ENCODE data around the gene LRRK1. TPM values are rescaled to one million over a fixed set of nuclear protein-coding genes. Genes with fewer than 3 reads are reported as not detected.

LRRK1 gene
- total RNA-seq, 1 experiment from 2014 or later = 7.6 TPM

- Mint-ChIP-seq H3K27me3 (ENCODE audit: low read depth) (peaks cover 12% of the 10 kb centered on the region), H3K4me1 (no peaks in the 10 kb centered on the region; the same call in 1 of the 2 replicates), H3K27ac (no peak overlapping the region), H3K36me3 (no peaks in the 10 kb centered on the region), H3K9me3 (no peaks in the 10 kb centered on the region), H3K4me3 (no peak overlapping the region)
- DNase-seq (ENCODE audit: low spot score) = no peak
- CTCF ChIA-PET = no interaction called here
- TF ChIP-seq MXD4 (CRISPR knock-in tag; IDR thresholded peaks at IDR 0.05; ENCODE audit: borderline replicate concordance) = no peak
- no peak for TF ChIP-seq NFYB (CRISPR knock-in tag; conservative IDR thresholded peaks at IDR 0.05; ENCODE audit: low read depth)
- TF ChIP-seq TEAD1 (CRISPR knock-in tag; IDR thresholded peaks at IDR 0.05) = no peak
- TF ChIP-seq ZNF425 (CRISPR knock-in tag; conservative IDR thresholded peaks at IDR 0.05) = no peak
- no peak for TF ChIP-seq NFE2L1 (CRISPR knock-in tag; IDR thresholded peaks at IDR 0.05)
- TF ChIP-seq PREB (CRISPR knock-in tag; IDR thresholded peaks at IDR 0.05; ENCODE audit: borderline replicate concordance) = no peak
- TF ChIP-seq ZNF671 (CRISPR knock-in tag; IDR thresholded peaks at IDR 0.05) = no peak
- no peak for TF ChIP-seq RORB (CRISPR knock-in tag; IDR thresholded peaks at IDR 0.05)
- TF ChIP-seq, protein P1, sequence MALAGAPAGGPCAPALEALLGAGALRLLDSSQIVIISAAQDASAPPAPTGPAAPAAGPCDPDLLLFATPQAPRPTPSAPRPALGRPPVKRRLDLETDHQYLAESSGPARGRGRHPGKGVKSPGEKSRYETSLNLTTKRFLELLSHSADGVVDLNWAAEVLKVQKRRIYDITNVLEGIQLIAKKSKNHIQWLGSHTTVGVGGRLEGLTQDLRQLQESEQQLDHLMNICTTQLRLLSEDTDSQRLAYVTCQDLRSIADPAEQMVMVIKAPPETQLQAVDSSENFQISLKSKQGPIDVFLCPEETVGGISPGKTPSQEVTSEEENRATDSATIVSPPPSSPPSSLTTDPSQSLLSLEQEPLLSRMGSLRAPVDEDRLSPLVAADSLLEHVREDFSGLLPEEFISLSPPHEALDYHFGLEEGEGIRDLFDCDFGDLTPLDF (CRISPR knock-in tag; IDR thresholded peaks at IDR 0.05) = no peak
- no peak for TF ChIP-seq OVOL2 (CRISPR knock-in tag; IDR thresholded peaks at IDR 0.05; ENCODE audit: borderline replicate concordance)
- TF ChIP-seq ZNF423 (CRISPR knock-in tag; IDR thresholded peaks at IDR 0.05) = no peak
- TF ChIP-seq, protein P2, sequence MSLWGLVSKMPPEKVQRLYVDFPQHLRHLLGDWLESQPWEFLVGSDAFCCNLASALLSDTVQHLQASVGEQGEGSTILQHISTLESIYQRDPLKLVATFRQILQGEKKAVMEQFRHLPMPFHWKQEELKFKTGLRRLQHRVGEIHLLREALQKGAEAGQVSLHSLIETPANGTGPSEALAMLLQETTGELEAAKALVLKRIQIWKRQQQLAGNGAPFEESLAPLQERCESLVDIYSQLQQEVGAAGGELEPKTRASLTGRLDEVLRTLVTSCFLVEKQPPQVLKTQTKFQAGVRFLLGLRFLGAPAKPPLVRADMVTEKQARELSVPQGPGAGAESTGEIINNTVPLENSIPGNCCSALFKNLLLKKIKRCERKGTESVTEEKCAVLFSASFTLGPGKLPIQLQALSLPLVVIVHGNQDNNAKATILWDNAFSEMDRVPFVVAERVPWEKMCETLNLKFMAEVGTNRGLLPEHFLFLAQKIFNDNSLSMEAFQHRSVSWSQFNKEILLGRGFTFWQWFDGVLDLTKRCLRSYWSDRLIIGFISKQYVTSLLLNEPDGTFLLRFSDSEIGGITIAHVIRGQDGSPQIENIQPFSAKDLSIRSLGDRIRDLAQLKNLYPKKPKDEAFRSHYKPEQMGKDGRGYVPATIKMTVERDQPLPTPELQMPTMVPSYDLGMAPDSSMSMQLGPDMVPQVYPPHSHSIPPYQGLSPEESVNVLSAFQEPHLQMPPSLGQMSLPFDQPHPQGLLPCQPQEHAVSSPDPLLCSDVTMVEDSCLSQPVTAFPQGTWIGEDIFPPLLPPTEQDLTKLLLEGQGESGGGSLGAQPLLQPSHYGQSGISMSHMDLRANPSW (CRISPR knock-in tag; conservative IDR thresholded peaks at IDR 0.05; ENCODE audit: low read depth) = no peak
- no peak for TF ChIP-seq CBFB (CRISPR knock-in tag; IDR thresholded peaks at IDR 0.05; ENCODE audit: low read depth)
- POLR2A ChIA-PET = no interaction called here
- ATAC-seq = no peak
These were observed 47.8 kb downstream of the LRRK1 start for GRCh38 chr15:100966997-100967396.

- H3K27ac Mint-ChIP-seq = no peak overlapping the region
- no peak overlapping the region for H3K4me3 Mint-ChIP-seq
- H3K4me1 Mint-ChIP-seq = no peaks in the 10 kb centered on the region; the same call in 1 of the 2 replicates
- peaks cover 25% of the 10 kb centered on the region for H3K27me3 Mint-ChIP-seq (ENCODE audit: low read depth)
- POLR2A ChIA-PET = no interaction called here
- no peaks in the 10 kb centered on the region for H3K36me3 Mint-ChIP-seq
- ATAC-seq (no peak), DNase-seq (ENCODE audit: low spot score) (no peak)
- CTCF ChIA-PET = interaction anchor here (0.6 kb wide), 1 partner anchor 40 kb away, joined by 3 read pairs; no protein-coding TSS in a partner anchor
- no peaks in the 10 kb centered on the region for H3K9me3 Mint-ChIP-seq
- TF ChIP-seq SMAD3 (CRISPR knock-in tag; IDR thresholded peaks at IDR 0.05; ENCODE audit: borderline replicate concordance) (no peak), MYBL2 (CRISPR knock-in tag; IDR thresholded peaks at IDR 0.05) (no peak), NFATC4 (CRISPR knock-in tag; IDR thresholded peaks at IDR 0.05) (no peak), ZNF281 (CRISPR knock-in tag; IDR thresholded peaks at IDR 0.05) (no peak), ATF1 (CRISPR knock-in tag; IDR thresholded peaks at IDR 0.05) (no peak), ZNF396 (CRISPR knock-in tag; IDR thresholded peaks at IDR 0.05; ENCODE audit: borderline replicate concordance) (no peak), ZNF317 (CRISPR knock-in tag; IDR thresholded peaks at IDR 0.05; ENCODE audit: borderline replicate concordance, low read depth) (no peak), ZNF263 (CRISPR knock-in tag; IDR thresholded peaks at IDR 0.05; ENCODE audit: low read depth) (no peak), JUN (CRISPR knock-in tag; IDR thresholded peaks at IDR 0.05) (no peak)
- TF ChIP-seq, protein P3, sequence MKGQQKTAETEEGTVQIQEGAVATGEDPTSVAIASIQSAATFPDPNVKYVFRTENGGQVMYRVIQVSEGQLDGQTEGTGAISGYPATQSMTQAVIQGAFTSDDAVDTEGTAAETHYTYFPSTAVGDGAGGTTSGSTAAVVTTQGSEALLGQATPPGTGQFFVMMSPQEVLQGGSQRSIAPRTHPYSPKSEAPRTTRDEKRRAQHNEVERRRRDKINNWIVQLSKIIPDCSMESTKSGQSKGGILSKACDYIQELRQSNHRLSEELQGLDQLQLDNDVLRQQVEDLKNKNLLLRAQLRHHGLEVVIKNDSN (CRISPR knock-in tag; IDR thresholded peaks at IDR 0.05) = no peak
- TF ChIP-seq, protein P4, sequence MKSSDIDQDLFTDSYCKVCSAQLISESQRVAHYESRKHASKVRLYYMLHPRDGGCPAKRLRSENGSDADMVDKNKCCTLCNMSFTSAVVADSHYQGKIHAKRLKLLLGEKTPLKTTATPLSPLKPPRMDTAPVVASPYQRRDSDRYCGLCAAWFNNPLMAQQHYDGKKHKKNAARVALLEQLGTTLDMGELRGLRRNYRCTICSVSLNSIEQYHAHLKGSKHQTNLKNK (CRISPR knock-in tag; IDR thresholded peaks at IDR 0.05) = no peak
These were observed 49.2 kb downstream of the LRRK1 start for GRCh38 chr15:100968050-100968966.

Measured in WTC11 (cell line).